ENCODE data around the gene CADPS2. TPM values are rescaled to one million over a fixed set of nuclear protein-coding genes. Genes with fewer than 3 reads are reported as not detected.

Gene CADPS2
- total RNA-seq, 1 donor from 2014 or later: 19.1 TPM

GRCh38 chr7:122578350-122578749 lies 307.9 kb downstream of the CADPS2 start:
- TF ChIP-seq EZH2 (IDR thresholded peaks at IDR 0.05): no peak
- TF ChIP-seq, protein P1, sequence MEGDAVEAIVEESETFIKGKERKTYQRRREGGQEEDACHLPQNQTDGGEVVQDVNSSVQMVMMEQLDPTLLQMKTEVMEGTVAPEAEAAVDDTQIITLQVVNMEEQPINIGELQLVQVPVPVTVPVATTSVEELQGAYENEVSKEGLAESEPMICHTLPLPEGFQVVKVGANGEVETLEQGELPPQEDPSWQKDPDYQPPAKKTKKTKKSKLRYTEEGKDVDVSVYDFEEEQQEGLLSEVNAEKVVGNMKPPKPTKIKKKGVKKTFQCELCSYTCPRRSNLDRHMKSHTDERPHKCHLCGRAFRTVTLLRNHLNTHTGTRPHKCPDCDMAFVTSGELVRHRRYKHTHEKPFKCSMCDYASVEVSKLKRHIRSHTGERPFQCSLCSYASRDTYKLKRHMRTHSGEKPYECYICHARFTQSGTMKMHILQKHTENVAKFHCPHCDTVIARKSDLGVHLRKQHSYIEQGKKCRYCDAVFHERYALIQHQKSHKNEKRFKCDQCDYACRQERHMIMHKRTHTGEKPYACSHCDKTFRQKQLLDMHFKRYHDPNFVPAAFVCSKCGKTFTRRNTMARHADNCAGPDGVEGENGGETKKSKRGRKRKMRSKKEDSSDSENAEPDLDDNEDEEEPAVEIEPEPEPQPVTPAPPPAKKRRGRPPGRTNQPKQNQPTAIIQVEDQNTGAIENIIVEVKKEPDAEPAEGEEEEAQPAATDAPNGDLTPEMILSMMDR (IDR thresholded peaks at IDR 0.05): no peak
- TF ChIP-seq EZH2phosphoT487 (IDR thresholded peaks at IDR 0.05): no peak
- Mint-ChIP-seq H3K27ac (no peak overlapping the region), H3K9me3 (no peaks in the 10 kb centered on the region), H3K4me1 (no peaks in the 10 kb centered on the region), H3K27me3 (ENCODE audit: insufficient read depth, low read depth) (no peaks in the 10 kb centered on the region), H3K36me3 (no peaks in the 10 kb centered on the region), H3K4me3 (no peak overlapping the region)
- Histone ChIP-seq H3K36me3 (peaks cover 3% of the 10 kb centered on the region), H3K4me1 (no peaks in the 10 kb centered on the region), H3K9me3 (ENCODE audit: low read depth) (no peaks in the 10 kb centered on the region), H2AFZ (replicated peaks) (no peak overlapping the region), H4K20me1 (ENCODE audit: low read depth) (no peaks in the 10 kb centered on the region), H3K9ac (no peak overlapping the region), H3F3A (ENCODE audit: low read depth) (peaks cover 7% of the 10 kb centered on the region), H3K4me3 (no peak overlapping the region), H3K79me2 (ENCODE audit: low read depth) (no peaks in the 10 kb centered on the region), H3K27me3 (no peaks in the 10 kb centered on the region), H3K27ac (no peak overlapping the region), H3K4me2 (no peak overlapping the region)
- no peak for DNase-seq (ENCODE audit: low spot score)

GRCh38 chr7:122577449-122578003 lies 308.7 kb downstream of the CADPS2 start:
- Mint-ChIP-seq H3K36me3 (no peaks in the 10 kb centered on the region), H3K9me3 (no peaks in the 10 kb centered on the region), H3K4me3 (no peak overlapping the region), H3K27me3 (ENCODE audit: insufficient read depth, low read depth) (no peaks in the 10 kb centered on the region), H3K27ac (no peak overlapping the region), H3K4me1 (no peaks in the 10 kb centered on the region)
- TF ChIP-seq EZH2phosphoT487 (IDR thresholded peaks at IDR 0.05) (no peak), EZH2 (IDR thresholded peaks at IDR 0.05) (no peak)
- TF ChIP-seq, protein P1 (IDR thresholded peaks at IDR 0.05): no peak
- H3K4me1 ChIP-seq: no peaks in the 10 kb centered on the region
- no peaks in the 10 kb centered on the region for H4K20me1 ChIP-seq (ENCODE audit: low read depth)
- H3K4me2 ChIP-seq: no peak overlapping the region
- no peaks in the 10 kb centered on the region for H3K79me2 ChIP-seq (ENCODE audit: low read depth)
- no peak for DNase-seq (ENCODE audit: low spot score)
- H3K36me3 ChIP-seq: peaks cover 3% of the 10 kb centered on the region
- H3F3A ChIP-seq (ENCODE audit: low read depth): no peaks in the 10 kb centered on the region
- no peak overlapping the region for H2AFZ ChIP-seq (replicated peaks)
- H3K9ac ChIP-seq: no peak overlapping the region
- H3K27ac ChIP-seq: no peak overlapping the region
- H3K4me3 ChIP-seq: no peak overlapping the region
- no peaks in the 10 kb centered on the region for H3K9me3 ChIP-seq (ENCODE audit: low read depth)
- H3K27me3 ChIP-seq: no peaks in the 10 kb centered on the region

- no peak overlapping the region for H2AFZ ChIP-seq (replicated peaks)
- Mint-ChIP-seq H3K27ac (no peak overlapping the region), H3K9me3 (no peaks in the 10 kb centered on the region), H3K4me1 (no peaks in the 10 kb centered on the region), H3K36me3 (no peaks in the 10 kb centered on the region), H3K27me3 (ENCODE audit: insufficient read depth, low read depth) (no peaks in the 10 kb centered on the region), H3K4me3 (no peak overlapping the region)
- no peaks in the 10 kb centered on the region for H3K36me3 ChIP-seq
- no peaks in the 10 kb centered on the region for H4K20me1 ChIP-seq (ENCODE audit: low read depth)
- DNase-seq (ENCODE audit: low spot score): no peak
- H3K9me3 ChIP-seq (ENCODE audit: low read depth): no peaks in the 10 kb centered on the region
- H3K27me3 ChIP-seq: no peaks in the 10 kb centered on the region
- H3K9ac ChIP-seq: no peak overlapping the region
- TF ChIP-seq, protein P1 (IDR thresholded peaks at IDR 0.05): no peak
- no peak for TF ChIP-seq EZH2phosphoT487 (IDR thresholded peaks at IDR 0.05)
- TF ChIP-seq EZH2 (IDR thresholded peaks at IDR 0.05): no peak
- H3K27ac ChIP-seq: no peak overlapping the region
- no peaks in the 10 kb centered on the region for H3F3A ChIP-seq (ENCODE audit: low read depth)
- no peak overlapping the region for H3K4me3 ChIP-seq
- no peak overlapping the region for H3K4me2 ChIP-seq
- H3K4me1 ChIP-seq: no peaks in the 10 kb centered on the region
- no peaks in the 10 kb centered on the region for H3K79me2 ChIP-seq (ENCODE audit: low read depth)
Measured at GRCh38 chr7:122572706-122573105, 313.6 kb downstream of the CADPS2 start.

Data from neural progenitor cell (in vitro differentiated cells).